ENCODE data around the gene CBLN3. TPM values are rescaled to one million over a fixed set of nuclear protein-coding genes. Genes with fewer than 3 reads are reported as not detected.

The CBLN3 gene
- total RNA-seq, 2 experiments from 2014 or later, result 2.9 TPM

- intact Hi-C loops (cut with micrococcal nuclease), result loop anchor here (5.0 to 10.0 kb wide), 2 partner anchors 67 to 190 kb away; partner anchors contain the start of genes NFATC4 and TINF2
- DNase-seq (no peak), ATAC-seq (no peak)
- TF ChIP-seq, protein P1, sequence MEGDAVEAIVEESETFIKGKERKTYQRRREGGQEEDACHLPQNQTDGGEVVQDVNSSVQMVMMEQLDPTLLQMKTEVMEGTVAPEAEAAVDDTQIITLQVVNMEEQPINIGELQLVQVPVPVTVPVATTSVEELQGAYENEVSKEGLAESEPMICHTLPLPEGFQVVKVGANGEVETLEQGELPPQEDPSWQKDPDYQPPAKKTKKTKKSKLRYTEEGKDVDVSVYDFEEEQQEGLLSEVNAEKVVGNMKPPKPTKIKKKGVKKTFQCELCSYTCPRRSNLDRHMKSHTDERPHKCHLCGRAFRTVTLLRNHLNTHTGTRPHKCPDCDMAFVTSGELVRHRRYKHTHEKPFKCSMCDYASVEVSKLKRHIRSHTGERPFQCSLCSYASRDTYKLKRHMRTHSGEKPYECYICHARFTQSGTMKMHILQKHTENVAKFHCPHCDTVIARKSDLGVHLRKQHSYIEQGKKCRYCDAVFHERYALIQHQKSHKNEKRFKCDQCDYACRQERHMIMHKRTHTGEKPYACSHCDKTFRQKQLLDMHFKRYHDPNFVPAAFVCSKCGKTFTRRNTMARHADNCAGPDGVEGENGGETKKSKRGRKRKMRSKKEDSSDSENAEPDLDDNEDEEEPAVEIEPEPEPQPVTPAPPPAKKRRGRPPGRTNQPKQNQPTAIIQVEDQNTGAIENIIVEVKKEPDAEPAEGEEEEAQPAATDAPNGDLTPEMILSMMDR (IDR thresholded peaks at IDR 0.05), result no peak
- H3K4me3 Mint-ChIP-seq, result no peak overlapping the region
- ChIA-PET POLR2A (interaction anchor here (2.0 kb wide), 1 partner anchor 102 kb away, joined by 5 read pairs; no protein-coding TSS in a partner anchor), CTCF (interaction anchor here (1.4 to 4.4 kb wide), 4 partner anchors 69 to 239 kb away, joined by 3 to 155 read pairs (median 50); partner anchors contain the start of genes ADCY4 and RIPK3)
- H3K27ac Mint-ChIP-seq, result no peak overlapping the region
- no peaks in the 10 kb centered on the region for H3K9me3 Mint-ChIP-seq
- peaks cover 49% of the 10 kb centered on the region for H3K4me1 Mint-ChIP-seq (ENCODE audit: low read depth)
- H3K36me3 Mint-ChIP-seq (ENCODE audit: low read depth), result peaks cover 53% of the 10 kb centered on the region
- H3K27me3 Mint-ChIP-seq, result no peaks in the 10 kb centered on the region
These were observed 5.2 kb upstream of the CBLN3 start for GRCh38 chr14:24434676-24435075.

DNA sequence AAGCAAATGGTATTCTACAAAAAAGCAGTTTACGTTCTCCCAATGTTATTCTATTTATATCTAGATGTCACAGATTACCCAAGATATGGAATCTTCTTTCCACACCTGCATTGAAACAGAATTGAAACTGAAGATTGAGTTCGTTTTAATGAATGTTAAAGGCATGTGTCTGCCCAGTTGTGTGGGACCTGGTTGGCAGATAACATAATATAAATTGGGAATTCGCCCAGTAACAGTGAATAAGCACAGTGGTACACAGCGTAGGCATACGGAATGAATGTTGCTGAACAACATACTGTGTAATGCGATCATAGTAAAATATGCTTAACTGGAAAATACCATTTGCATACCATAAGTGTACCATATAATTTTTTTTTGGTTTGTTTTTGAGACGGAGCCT lies 4.6 kb upstream of the CBLN3 start:
- Mint-ChIP-seq H3K4me1 (ENCODE audit: low read depth) (peaks cover 47% of the 10 kb centered on the region), H3K27me3 (no peaks in the 10 kb centered on the region), H3K27ac (no peak overlapping the region), H3K36me3 (ENCODE audit: low read depth) (peaks cover 46% of the 10 kb centered on the region), H3K9me3 (no peaks in the 10 kb centered on the region), H3K4me3 (no peak overlapping the region)
- TF ChIP-seq, protein P1 (IDR thresholded peaks at IDR 0.05), result no peak
- ATAC-seq (no peak), DNase-seq (no peak)
- POLR2A ChIA-PET, result interaction anchor here (7.8 kb wide), 1 partner anchor 8 kb away, joined by 74 read pairs; the partner anchor contains the start of gene SDR39U1
- CTCF ChIA-PET, result interaction anchor here (4.4 kb wide), 1 partner anchor 102 kb away, joined by 155 read pairs; the partner anchor contains the start of gene ADCY4
- intact Hi-C loops (cut with micrococcal nuclease), result loop anchor here (5.0 to 10.0 kb wide), 2 partner anchors 67 to 189 kb away; partner anchors contain the start of genes NFATC4 and TINF2

DNA sequence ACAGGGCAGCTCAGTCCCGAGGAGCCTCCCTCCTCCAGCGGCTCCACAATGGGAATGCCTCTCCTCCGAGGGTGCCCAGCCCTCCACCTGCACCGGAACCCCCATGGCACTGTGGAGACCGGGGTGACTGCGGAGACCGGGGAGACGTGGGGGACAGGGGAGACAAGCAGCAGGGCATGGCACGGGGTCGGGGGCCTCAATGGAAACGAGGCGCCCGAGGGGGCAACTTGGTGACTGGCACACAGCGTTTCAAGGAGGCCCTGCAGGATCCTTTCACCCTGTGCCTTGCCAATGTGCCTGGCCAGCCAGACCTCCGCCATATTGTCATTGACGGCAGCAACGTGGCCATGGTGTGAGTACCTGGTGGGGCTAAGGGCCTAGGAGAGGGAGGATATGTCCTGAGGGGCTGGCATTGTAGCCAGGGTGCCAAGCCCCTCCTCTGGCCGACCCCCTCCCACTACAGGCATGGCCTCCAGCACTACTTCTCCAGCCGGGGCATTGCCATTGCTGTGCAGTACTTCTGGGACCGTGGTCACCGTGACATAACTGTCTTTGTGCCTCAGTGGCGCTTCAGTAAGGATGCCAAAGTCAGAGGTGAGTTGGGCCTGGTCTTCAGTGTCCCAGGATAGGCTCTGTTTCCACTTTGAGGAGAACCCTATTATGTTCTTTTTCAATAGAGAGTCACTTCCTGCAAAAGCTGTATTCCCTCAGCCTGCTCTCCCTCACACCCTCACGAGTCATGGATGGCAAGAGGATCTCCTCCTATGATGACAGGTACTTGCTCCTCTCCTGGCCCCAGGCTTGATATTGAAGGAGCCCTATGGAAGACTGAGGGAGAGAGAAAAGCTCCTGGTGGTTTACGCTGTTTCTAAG lies 3.0 kb upstream of the CBLN3 start:
- no peak overlapping the region for H3K27ac Mint-ChIP-seq
- CTCF ChIA-PET, result interaction anchor here (0.8 to 11.4 kb wide), 35 partner anchors 9 to 340 kb away, joined by 3 to 454 read pairs (median 10); partner anchors contain the start of genes ADCY4, CIDEB, DHRS1 and IPO4
- peaks cover 34% of the 10 kb centered on the region for H3K36me3 Mint-ChIP-seq (ENCODE audit: low read depth)
- intact Hi-C loops (cut with micrococcal nuclease), result loop anchor here (5.0 to 10.0 kb wide), 2 partner anchors 65 to 188 kb away; partner anchors contain the start of genes NFATC4 and TINF2
- peaks cover 36% of the 10 kb centered on the region for H3K4me1 Mint-ChIP-seq (ENCODE audit: low read depth)
- H3K9me3 Mint-ChIP-seq, result no peaks in the 10 kb centered on the region
- no peak for DNase-seq
- TF ChIP-seq, protein P1 (IDR thresholded peaks at IDR 0.05), result no peak
- no peak overlapping the region for H3K4me3 Mint-ChIP-seq
- POLR2A ChIA-PET, result interaction anchor here (0.9 to 7.8 kb wide), 10 partner anchors 9 to 191 kb away, joined by 3 to 82 read pairs (median 10); partner anchors contain the start of genes ADCY4, CIDEB, RIPK3 and SDR39U1
- no peaks in the 10 kb centered on the region for H3K27me3 Mint-ChIP-seq
- no peak for ATAC-seq

DNA sequence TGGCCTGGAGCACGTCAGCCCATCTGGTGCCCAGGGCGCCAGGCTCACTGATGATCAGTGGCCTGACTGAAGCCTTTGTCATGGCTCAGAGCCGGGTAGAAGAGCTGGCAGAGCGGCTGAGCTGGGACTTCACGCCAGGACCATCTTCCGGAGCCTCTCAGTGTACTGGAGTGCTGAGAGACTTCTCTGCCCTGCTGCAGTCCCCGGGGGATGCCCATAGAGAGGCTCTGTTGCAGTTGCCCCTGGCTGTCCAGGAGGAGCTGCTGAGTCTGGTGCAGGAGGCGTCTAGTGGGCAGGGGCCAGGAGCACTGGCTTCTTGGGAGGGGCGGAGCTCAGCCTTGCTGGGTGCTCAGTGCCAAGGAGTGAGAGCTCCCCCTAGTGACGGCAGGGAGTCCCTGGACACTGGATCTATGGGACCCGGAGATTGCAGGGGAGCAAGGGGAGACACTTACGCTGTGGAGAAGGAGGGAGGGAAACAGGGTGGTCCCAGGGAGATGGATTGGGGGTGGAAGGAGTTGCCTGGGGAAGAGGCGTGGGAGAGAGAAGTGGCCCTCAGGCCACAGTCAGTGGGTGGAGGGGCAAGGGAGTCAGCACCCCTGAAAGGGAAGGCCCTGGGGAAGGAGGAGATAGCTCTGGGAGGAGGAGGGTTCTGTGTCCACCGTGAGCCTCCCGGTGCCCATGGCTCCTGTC lies 2.2 kb upstream of the CBLN3 start:
- intact Hi-C loops (cut with micrococcal nuclease), result loop anchor here (1.0 to 10.0 kb wide), 3 partner anchors 64 to 187 kb away; partner anchors contain the start of genes NFATC4 and TINF2
- Mint-ChIP-seq H3K9me3 (no peaks in the 10 kb centered on the region), H3K27me3 (no peaks in the 10 kb centered on the region), H3K27ac (peak overlapping the region; percentile 97), H3K4me1 (ENCODE audit: low read depth) (peaks cover 31% of the 10 kb centered on the region), H3K4me3 (peak overlapping the region; percentile 90), H3K36me3 (ENCODE audit: low read depth) (peaks cover 30% of the 10 kb centered on the region)
- DNase-seq (peak; percentile 95), ATAC-seq (peak; percentile 65)
- ChIA-PET POLR2A (interaction anchor here (0.9 to 7.8 kb wide), 15 partner anchors 8 to 227 kb away, joined by 3 to 82 read pairs (median 7); partner anchors contain the start of genes ADCY4, CIDEB, NFATC4 and RIPK3), CTCF (interaction anchor here (0.6 to 11.4 kb wide), 48 partner anchors 10 to 339 kb away, joined by 3 to 454 read pairs (median 6); partner anchors contain the start of genes ADCY4, CIDEB, DHRS1 and IPO4)
- TF ChIP-seq, protein P1 (IDR thresholded peaks at IDR 0.05), result peak; percentile 87
